ENCODE measurements around the gene PPP1R27.

Gene PPP1R27

DNA sequence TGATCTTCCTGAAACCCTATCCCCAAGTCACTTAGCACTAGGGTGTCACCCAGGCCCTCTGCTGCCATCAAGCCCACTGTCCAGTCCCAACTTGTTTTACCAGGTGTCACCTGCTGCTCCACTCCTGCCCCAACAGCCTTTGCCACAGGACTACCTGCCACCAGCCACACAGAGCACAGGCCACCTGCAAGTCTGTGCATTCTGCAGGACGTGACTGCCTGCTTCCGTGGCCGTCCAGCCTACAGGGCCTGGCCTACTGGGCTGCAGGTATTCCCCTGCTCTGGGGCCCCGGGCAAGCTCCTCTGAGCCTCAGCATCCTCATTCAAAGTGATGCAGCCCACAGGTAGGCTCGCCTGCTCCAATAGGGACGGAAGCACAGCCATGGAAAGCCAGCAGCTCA lies 5.0 kb downstream of the PPP1R27 start:
- no peak overlapping the region for H3K4me3 ChIP-seq (ENCODE audit: low read depth, low read length)
- TF ChIP-seq, protein P1, sequence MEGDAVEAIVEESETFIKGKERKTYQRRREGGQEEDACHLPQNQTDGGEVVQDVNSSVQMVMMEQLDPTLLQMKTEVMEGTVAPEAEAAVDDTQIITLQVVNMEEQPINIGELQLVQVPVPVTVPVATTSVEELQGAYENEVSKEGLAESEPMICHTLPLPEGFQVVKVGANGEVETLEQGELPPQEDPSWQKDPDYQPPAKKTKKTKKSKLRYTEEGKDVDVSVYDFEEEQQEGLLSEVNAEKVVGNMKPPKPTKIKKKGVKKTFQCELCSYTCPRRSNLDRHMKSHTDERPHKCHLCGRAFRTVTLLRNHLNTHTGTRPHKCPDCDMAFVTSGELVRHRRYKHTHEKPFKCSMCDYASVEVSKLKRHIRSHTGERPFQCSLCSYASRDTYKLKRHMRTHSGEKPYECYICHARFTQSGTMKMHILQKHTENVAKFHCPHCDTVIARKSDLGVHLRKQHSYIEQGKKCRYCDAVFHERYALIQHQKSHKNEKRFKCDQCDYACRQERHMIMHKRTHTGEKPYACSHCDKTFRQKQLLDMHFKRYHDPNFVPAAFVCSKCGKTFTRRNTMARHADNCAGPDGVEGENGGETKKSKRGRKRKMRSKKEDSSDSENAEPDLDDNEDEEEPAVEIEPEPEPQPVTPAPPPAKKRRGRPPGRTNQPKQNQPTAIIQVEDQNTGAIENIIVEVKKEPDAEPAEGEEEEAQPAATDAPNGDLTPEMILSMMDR (IDR thresholded peaks at IDR 0.05; ENCODE audit: low read depth, low read length): no peak

DNA sequence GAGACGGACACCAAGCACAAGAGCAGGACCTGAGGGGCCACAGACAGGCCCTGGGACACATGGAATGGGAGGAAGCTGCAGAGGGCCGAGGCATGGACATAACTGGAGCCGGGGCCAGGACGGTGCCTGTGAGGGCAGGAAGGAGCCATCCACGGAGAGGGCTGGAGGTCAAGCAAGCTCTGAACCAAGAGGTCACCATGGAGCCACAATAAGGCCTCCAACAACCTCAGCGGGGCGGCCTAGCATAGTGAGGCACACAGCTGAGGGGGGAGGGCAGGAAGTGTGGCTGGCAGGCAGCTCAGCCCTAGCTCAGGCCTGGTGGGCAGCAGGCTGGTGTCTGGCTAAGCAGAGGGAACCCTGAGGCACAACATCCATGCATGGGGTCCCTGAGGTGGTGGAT lies 6.2 kb downstream of the PPP1R27 start:
- TF ChIP-seq, protein P1 (IDR thresholded peaks at IDR 0.05; ENCODE audit: low read depth, low read length): no peak
- H3K4me3 ChIP-seq (ENCODE audit: low read depth, low read length): no peak overlapping the region

DNA sequence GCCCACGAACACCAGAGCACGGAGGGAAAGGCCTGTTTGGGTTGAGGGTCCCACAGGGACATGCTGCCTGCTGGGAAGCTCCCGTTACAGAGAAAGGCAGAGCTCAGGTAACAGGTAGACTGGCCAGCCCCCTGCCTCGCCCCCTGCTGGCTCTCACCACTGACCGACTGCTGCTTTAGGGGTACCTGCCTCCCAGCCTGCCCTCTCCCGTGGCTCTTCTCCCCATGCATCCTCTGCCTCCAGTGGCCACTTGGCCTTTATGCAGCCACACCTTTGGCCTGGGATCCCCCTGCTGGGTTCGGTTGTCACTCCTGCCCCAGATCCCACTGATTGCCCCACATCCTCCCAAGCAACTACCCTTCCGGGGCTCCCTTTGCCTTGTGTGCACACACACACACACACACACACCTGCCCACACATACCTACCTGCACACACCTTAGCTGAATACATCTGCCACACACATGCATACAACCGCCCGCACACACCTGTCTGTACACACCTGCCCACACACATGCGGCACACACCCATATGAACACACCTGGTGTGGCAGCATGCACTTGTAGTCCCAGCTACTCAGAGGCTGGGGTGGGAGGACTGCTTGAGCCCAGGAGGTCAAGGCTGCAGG lies 8.9 kb downstream of the PPP1R27 start:
- TF ChIP-seq, protein P1 (IDR thresholded peaks at IDR 0.05; ENCODE audit: low read depth, low read length): no peak
- no peak overlapping the region for H3K4me3 ChIP-seq (ENCODE audit: low read depth, low read length)

DNA sequence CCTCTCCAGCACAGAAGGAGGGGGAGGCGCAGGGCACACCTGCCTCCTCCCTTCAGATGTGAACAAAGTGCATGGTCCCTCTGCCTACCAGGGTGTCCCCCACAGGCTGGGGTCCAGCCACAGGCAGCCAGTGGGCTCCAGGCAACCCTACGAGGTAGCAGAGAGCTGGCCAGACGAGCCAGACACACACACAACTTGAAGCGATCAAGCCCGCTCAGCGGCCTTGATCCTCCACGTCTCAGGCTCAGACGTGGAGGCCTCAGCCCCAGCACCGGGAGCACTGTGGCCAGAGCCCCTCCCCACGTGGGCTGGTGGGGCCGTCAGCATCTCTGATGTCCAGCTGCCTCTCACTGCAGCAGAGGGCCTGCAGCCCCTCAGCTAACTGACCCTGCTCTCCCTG lies 10.3 kb downstream of the PPP1R27 start:
- no peak overlapping the region for H3K4me3 ChIP-seq (ENCODE audit: low read depth, low read length)
- TF ChIP-seq, protein P1 (IDR thresholded peaks at IDR 0.05; ENCODE audit: low read depth, low read length): no peak

DNA sequence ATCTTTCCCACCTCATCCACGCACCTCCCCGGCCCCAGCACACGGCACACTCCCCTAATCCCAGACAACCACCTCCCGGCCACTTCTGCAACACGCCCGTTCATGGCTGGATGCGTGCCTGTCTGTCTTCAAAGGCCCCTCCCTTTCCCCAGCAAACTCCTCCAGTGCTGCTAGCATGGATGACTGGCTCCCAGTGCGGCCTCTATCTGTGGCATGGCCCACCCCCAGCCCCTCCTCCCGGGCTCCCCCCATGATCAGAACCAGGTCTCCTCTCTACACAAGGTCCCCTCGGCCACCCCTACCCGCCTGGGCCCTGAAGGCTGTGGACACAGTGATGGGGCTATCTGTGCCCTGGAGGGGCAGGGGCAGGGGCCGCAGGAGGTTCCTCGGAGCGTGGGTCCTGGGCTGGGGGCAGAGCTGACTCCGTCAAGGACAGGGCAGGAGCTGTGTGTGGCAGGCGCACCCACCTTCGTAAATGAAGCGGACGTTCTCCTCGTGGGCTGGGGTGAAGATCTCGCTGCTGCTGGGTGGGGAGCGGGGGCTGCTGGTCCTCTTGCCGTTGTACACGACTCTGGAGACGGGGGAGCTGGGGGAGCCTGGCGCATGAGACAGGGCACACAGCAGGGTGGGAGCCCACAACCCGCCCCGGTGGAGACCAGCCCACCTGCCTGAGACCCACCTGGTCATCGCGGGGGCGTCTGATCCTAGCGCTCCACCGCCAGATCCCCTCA lies 10.9 kb downstream of the PPP1R27 start:
- TF ChIP-seq, protein P1 (IDR thresholded peaks at IDR 0.05; ENCODE audit: low read depth, low read length): no peak
- H3K4me3 ChIP-seq (ENCODE audit: low read depth, low read length): no peak overlapping the region

DNA sequence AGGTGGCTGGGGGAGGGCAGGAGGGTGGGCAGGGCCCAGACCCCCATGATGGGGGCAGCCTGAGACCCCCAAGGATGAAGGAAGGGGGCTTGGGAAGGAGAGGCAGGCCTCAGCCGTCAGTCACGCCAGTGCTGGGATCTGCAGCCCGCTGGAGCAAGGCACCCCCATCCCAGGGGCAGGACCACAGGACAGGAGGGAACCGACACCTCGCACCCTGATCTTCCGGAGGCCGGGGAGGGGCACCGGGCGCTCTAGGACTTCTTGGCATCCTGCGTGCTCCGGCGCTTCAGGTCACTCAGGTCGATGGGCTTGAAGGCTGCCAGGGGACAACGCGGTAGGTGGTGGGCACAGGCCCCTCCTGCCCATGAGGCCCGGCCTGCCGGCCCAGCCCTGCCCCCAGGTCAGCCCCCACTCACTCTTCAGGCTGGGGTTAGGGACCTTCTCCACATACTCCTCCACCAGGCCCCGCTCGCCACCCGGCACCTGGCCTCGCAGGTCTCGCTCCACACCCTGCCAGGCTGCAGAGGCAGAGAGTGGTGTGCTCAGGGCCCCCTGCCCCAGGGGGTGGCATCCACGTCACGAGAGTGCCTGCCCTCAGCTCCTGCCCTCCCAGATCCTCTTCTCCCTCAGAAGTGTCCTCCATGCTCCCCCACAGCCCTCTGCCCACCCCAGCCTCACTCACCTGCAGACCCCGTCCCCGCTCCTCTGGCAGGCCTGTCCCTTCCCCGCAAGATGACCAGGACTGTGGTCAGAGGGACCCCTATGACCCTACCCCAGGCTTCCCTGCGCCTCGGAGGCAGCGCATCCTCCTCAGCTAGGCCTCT lies 11.6 kb downstream of the PPP1R27 start:
- TF ChIP-seq, protein P1 (IDR thresholded peaks at IDR 0.05; ENCODE audit: low read depth, low read length): no peak
- no peak overlapping the region for H3K4me3 ChIP-seq (ENCODE audit: low read depth, low read length)

DNA sequence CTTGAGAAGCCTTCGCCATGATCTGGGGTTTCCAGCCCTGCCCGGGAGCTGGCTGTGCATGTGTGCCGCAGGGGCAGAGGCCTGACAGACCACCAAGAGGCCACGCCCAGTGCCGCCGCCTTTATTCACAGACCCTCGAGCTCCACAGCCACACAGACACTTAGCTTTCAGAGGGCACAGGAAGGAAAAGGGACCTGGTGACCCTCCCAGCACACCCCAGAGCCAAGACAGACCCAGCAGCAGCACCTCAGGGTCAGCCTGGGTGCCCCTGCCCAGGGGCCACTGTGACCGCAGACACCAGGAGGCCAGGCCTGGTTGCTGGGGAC lies 12.6 kb downstream of the PPP1R27 start:
- TF ChIP-seq, protein P1 (IDR thresholded peaks at IDR 0.05; ENCODE audit: low read depth, low read length): no peak
- no peak overlapping the region for H3K4me3 ChIP-seq (ENCODE audit: low read depth, low read length)
